Smooth muscle cell (in vitro differentiated cells): ENCODE data around the gene DAB2IP. TPM values are rescaled to one million over a fixed set of nuclear protein-coding genes. Genes with fewer than 3 reads are reported as not detected.

ENCODE experiments used
- DNase-seq: peaks from one replicate; lab custom pipeline; 2025; ENCODE audit not compliant: unreplicated experiment; lab: John Stamatoyannopoulos, UW
- H2AFZ ChIP-seq: fragments of 200-600 bp; sonication (generic); 2 replicates; pipeline ENCODE4 v1.6.0; 2016; ENCODE audit warnings: antibody characterized with exemption, low read depth, mild to moderate bottlenecking
- H3F3A ChIP-seq: fragments of 200-600 bp; sonication (generic); 2 replicates; pipeline ENCODE4 v1.6.0; 2017; ENCODE audit warnings: antibody characterized with exemption, low read depth
- H3K27ac ChIP-seq: fragments of 200-600 bp; sonication (generic); 2 replicates; pipeline ENCODE4 v1.5.1; 2016; ENCODE audit warnings: low read depth, mild to moderate bottlenecking
- H3K27me3 ChIP-seq: fragments of 200-600 bp; sonication (generic); 2 replicates; pipeline ENCODE4 v1.6.1; 2016; ENCODE audit warnings: low read depth, mild to moderate bottlenecking
- H3K36me3 ChIP-seq: fragments of 200-600 bp; sonication (generic); 2 replicates; pipeline ENCODE4 v1.5.1; 2016; ENCODE audit warnings: low read depth
- H3K4me1 ChIP-seq: fragments of 200-600 bp; sonication (generic); 2 replicates; pipeline ENCODE4 v1.5.1; 2016; ENCODE audit warnings: low read depth
- H3K4me2 ChIP-seq: fragments of 200-600 bp; sonication (generic); 2 replicates; pipeline ENCODE4 v1.6.0; 2016; ENCODE audit warnings: mild to moderate bottlenecking
- H3K4me3 ChIP-seq: fragments of 200-600 bp; sonication (generic); 2 replicates; pipeline ENCODE4 v1.5.1; 2016; ENCODE audit warnings: mild to moderate bottlenecking
- H3K79me2 ChIP-seq: fragments of 200-600 bp; sonication (generic); 2 replicates; pipeline ENCODE4 v1.6.0; 2016; ENCODE audit warnings: low read depth, mild to moderate bottlenecking
- H3K9ac ChIP-seq: fragments of 200-600 bp; sonication (generic); 2 replicates; pipeline ENCODE4 v1.6.0; 2016; ENCODE audit warnings: low read depth
- H3K9me3 ChIP-seq: fragments of 200-600 bp; sonication (generic); replicated peaks from 2 replicates; pipeline ENCODE4 v1.5.1; 2016; ENCODE audit warnings: low read depth
- H4K20me1 ChIP-seq: fragments of 200-600 bp; sonication (generic); 2 replicates; pipeline ENCODE4 v1.6.0; 2016; ENCODE audit warnings: low read depth
- CTCF ChIP-seq: fragments of 200-600 bp; sonication (generic); IDR thresholded peaks from 2 replicates; pipeline ENCODE4 v1.5.1; 2017; ENCODE audit warnings: borderline replicate concordance, mild to moderate bottlenecking, antibody characterized with exemption; ENCODE audit not compliant: insufficient read depth, poor library complexity, severe bottlenecking
- WGBS: methylation state at CpG from one replicate; pipeline ENCODE4 v1.1.7; 2016; ENCODE audit warnings: low lambda C conversion rate; 5-methylcytosine and 5-hydroxymethylcytosine counted together
- polyA plus RNA-seq: library from polyadenylated mRNA; unstranded; fragments of >200 nt; fragmentation: Nextera tagmentation; extraction: Ambion mirVana; gene quantifications from 2 replicates; pipeline ENCODE4 v1.2.1, GENCODE V29; 2016
- total RNA-seq: library from RNA; depleted of rRNA; stranded (reverse); fragments of >200 nt; gene quantifications from 2 replicates; pipeline ENCODE4 v1.2.3, GENCODE V29; 2014

Gene DAB2IP
- total and polyA plus RNA-seq, 2 experiments from 2014 or later, result 10.4 to 15.5 TPM

- Histone ChIP-seq H3K4me1 (no peaks in the 10 kb centered on the region), H3K27ac (no peak overlapping the region), H3K4me2 (no peak overlapping the region), H4K20me1 (peaks cover 60% of the 10 kb centered on the region), H3K4me3 (no peak overlapping the region), H3F3A (no peaks in the 10 kb centered on the region), H2AFZ (no peak overlapping the region), H3K36me3 (no peaks in the 10 kb centered on the region), H3K79me2 (no peaks in the 10 kb centered on the region), H3K9ac (no peak overlapping the region), H3K27me3 (no peaks in the 10 kb centered on the region), H3K9me3 (no peaks in the 10 kb centered on the region)
- DNase-seq, result no peak
- 92% methylated on average over 5 of the region's 5 CpGs for WGBS
- no peak for TF ChIP-seq CTCF
These were observed 12.4 kb upstream of the DAB2IP start for GRCh38 chr9:121638901-121639592.

- H3K9ac ChIP-seq, result no peak overlapping the region
- H3K36me3 ChIP-seq, result no peaks in the 10 kb centered on the region
- H4K20me1 ChIP-seq, result peaks cover 54% of the 10 kb centered on the region
- H2AFZ ChIP-seq, result no peak overlapping the region
- WGBS, result 95% methylated on average over 6 of the region's 6 CpGs
- TF ChIP-seq CTCF, result no peak
- no peaks in the 10 kb centered on the region for H3K9me3 ChIP-seq
- no peaks in the 10 kb centered on the region for H3K79me2 ChIP-seq
- no peak overlapping the region for H3K4me3 ChIP-seq
- no peak for DNase-seq
- H3F3A ChIP-seq, result no peaks in the 10 kb centered on the region
- no peak overlapping the region for H3K4me2 ChIP-seq
- H3K27ac ChIP-seq, result no peak overlapping the region
- no peaks in the 10 kb centered on the region for H3K4me1 ChIP-seq
- H3K27me3 ChIP-seq, result no peaks in the 10 kb centered on the region
These were observed 11.8 kb upstream of the DAB2IP start for GRCh38 chr9:121639619-121640018.

- WGBS, result 55% methylated on average over 9 of the region's 9 CpGs
- peak; percentile 56 for TF ChIP-seq CTCF
- no peaks in the 10 kb centered on the region for H3F3A ChIP-seq
These were observed 11.4 kb upstream of the DAB2IP start for GRCh38 chr9:121640076-121640475.

More at GRCh38 chr9:121640076-121640475, 11.4 kb upstream of the DAB2IP start:
- no peaks in the 10 kb centered on the region for H3K4me1 ChIP-seq
- no peak overlapping the region for H3K4me2 ChIP-seq
- DNase-seq, result no peak
- no peaks in the 10 kb centered on the region for H3K9me3 ChIP-seq
- no peak overlapping the region for H2AFZ ChIP-seq
- peaks cover 52% of the 10 kb centered on the region for H4K20me1 ChIP-seq
- H3K36me3 ChIP-seq, result no peaks in the 10 kb centered on the region
- H3K27me3 ChIP-seq, result no peaks in the 10 kb centered on the region
- no peaks in the 10 kb centered on the region for H3K79me2 ChIP-seq
- no peak overlapping the region for H3K9ac ChIP-seq
- no peak overlapping the region for H3K4me3 ChIP-seq
- H3K27ac ChIP-seq, result no peak overlapping the region
